ENCODE data around the gene TBC1D12.
"Not testable (repeated sequence)": the region's sequence is repeated elsewhere in the genome, so short reads cannot be mapped to it uniquely, and the experiment has no call there.

The TBC1D12 gene

DNA sequence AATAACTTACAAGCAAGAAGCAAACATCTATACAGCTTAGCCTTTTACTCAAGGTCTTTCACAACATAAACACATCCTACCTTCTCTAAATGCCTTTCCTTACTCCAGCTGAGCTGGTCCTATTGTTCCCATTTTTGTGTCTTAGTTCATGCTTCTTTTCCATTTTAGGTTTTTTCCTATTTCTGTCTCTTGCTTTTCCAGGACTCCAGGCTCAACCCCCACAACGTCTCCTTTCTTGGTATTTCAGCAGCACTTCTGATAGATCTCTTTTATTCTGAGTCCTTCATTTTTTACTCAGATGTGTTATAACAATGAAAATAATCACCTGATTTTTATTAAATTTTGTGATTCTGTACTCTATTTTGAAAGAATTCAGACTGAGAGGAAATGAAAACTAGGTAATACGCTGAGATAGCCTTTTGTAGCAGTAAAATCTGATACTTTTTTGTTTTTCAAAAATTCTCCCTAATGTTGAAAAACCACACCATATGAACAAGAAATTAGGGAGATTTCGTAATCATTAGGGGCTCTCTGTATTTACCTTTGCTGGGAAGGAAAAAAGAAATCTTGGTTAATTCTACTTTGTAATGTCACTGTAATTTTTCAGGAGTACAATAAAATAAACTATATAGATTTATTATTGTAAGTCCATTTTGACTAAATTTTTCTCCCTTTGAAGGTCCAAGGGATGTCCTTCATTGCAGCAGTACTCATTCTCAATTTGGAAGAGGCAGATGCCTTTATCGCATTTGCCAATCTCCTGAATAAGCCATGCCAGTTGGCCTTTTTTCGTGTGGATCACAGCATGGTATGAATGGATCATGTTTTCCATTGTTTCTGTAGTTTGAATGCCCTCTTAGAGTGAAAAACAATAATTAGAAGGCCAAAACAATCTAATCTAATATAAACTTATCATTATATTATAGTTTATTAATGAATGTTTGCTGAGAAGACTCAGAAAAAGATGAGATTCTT is 119.2 kb downstream of the TBC1D12 start:
- DNase-seq (no peak), ATAC-seq (no peak)
- H3K27me3 Mint-ChIP-seq = peaks cover 3% of the 10 kb centered on the region
- H3K4me3 Mint-ChIP-seq = no peak overlapping the region
- no peaks in the 10 kb centered on the region for H3K4me1 Mint-ChIP-seq
- H3K9me3 Mint-ChIP-seq = no peaks in the 10 kb centered on the region
- no peak overlapping the region for H3K27ac Mint-ChIP-seq
- H3K36me3 Mint-ChIP-seq (ENCODE audit: low read depth) = no peaks in the 10 kb centered on the region

GRCh38 chr10:94524146-94524545 is 121.8 kb downstream of the TBC1D12 start:
- Mint-ChIP-seq H3K27ac (no peak overlapping the region), H3K27me3 (peaks cover 9% of the 10 kb centered on the region)
- DNase-seq = no peak

DNA sequence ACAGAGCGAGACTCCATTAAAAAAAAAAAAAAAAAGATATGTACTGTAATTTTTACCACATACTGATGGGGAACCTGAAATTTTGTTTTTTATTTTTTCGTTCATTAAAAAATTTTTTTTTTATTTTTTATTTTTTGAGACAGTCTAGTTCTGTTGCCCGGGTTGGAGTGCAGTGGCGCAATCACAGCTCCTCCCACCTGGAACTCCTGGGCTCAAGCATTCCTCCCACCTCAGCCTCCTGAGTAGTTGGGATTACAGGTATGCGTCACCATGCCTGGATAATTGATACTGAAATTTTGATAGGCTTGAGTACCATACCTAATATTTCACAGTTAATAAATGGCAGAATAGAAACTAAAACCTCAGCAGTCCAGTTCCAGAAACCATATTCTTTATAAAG is 122.4 kb downstream of the TBC1D12 start:
- peaks cover 9% of the 10 kb centered on the region for H3K27me3 Mint-ChIP-seq

More at GRCh38 chr10:94524146-94524545, 121.8 kb downstream of the TBC1D12 start:
- Mint-ChIP-seq H3K4me3 (no peak overlapping the region), H3K4me1 (no peaks in the 10 kb centered on the region), H3K9me3 (no peaks in the 10 kb centered on the region), H3K36me3 (ENCODE audit: low read depth) (no peaks in the 10 kb centered on the region)
- ATAC-seq = no peak

DNA sequence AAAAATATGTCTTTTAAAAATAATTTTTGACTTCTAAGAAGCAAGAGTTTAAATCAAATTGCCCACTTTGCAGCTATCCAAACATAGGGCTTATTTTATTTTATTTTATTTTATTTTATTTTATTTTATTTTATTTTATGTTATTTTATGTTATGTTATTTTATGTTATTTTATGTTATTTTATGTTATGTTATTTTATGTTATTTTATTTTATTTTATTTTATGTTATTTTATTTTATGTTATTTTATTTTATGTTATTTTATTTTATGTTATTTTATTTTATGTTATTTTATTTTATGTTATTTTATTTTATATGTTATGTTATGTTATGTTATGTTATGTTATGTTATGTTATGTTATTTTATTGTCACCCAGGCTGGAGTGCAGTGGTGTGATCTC is 129.2 kb downstream of the TBC1D12 start:
- not testable (repeated sequence) for H3K4me3 Mint-ChIP-seq

More for the DNA sequence above, 122.4 kb downstream of the TBC1D12 start:
- Mint-ChIP-seq H3K9me3 (no peaks in the 10 kb centered on the region), H3K36me3 (ENCODE audit: low read depth) (no peaks in the 10 kb centered on the region), H3K4me3 (no peak overlapping the region), H3K27ac (no peak overlapping the region), H3K4me1 (no peaks in the 10 kb centered on the region)
- ATAC-seq (no peak), DNase-seq (no peak)

DNA sequence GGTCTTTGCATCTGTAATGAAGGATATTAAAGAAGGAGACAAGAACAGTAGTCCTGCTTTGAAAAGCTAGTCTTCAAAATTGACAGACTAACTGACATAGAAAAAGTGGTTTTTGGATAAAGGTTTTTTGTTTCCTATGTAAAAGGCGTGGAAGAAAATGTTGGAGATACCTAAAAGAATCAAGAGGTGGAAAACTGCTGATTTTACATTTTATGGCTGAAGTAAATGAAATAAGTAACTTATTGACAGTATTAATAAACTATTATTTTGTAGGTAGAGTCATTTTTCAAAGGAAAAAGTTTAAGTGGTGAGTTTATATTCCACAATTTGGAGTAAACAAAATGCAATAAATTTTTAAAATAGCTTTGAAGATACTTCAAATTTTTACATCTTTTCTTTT is 130.7 kb downstream of the TBC1D12 start:
- no peaks in the 10 kb centered on the region for H3K36me3 Mint-ChIP-seq (ENCODE audit: low read depth)
- H3K27ac Mint-ChIP-seq = no peak overlapping the region
- ATAC-seq (no peak), DNase-seq (no peak)
- H3K27me3 Mint-ChIP-seq = peaks cover 17% of the 10 kb centered on the region
- H3K4me3 Mint-ChIP-seq = no peak overlapping the region
- H3K4me1 Mint-ChIP-seq = no peaks in the 10 kb centered on the region
- no peaks in the 10 kb centered on the region for H3K9me3 Mint-ChIP-seq

More for the DNA sequence above, 129.2 kb downstream of the TBC1D12 start:
- not testable (repeated sequence) for ATAC-seq; H3K36me3 Mint-ChIP-seq (ENCODE audit: low read depth); H3K9me3 Mint-ChIP-seq; H3K4me1 Mint-ChIP-seq; H3K27ac Mint-ChIP-seq; DNase-seq
- H3K27me3 Mint-ChIP-seq = peaks cover 21% of the 10 kb centered on the region

- not testable (repeated sequence) for H3K27ac Mint-ChIP-seq, DNase-seq, H3K9me3 Mint-ChIP-seq, H3K4me3 Mint-ChIP-seq, ATAC-seq
- peaks cover 13% of the 10 kb centered on the region for H3K27me3 Mint-ChIP-seq
- peaks cover 23% of the 10 kb centered on the region for H3K4me1 Mint-ChIP-seq
- H3K36me3 Mint-ChIP-seq (ENCODE audit: low read depth) = peaks cover 16% of the 10 kb centered on the region
Measured at GRCh38 chr10:94542282-94542681, 139.9 kb downstream of the TBC1D12 start.

DNA sequence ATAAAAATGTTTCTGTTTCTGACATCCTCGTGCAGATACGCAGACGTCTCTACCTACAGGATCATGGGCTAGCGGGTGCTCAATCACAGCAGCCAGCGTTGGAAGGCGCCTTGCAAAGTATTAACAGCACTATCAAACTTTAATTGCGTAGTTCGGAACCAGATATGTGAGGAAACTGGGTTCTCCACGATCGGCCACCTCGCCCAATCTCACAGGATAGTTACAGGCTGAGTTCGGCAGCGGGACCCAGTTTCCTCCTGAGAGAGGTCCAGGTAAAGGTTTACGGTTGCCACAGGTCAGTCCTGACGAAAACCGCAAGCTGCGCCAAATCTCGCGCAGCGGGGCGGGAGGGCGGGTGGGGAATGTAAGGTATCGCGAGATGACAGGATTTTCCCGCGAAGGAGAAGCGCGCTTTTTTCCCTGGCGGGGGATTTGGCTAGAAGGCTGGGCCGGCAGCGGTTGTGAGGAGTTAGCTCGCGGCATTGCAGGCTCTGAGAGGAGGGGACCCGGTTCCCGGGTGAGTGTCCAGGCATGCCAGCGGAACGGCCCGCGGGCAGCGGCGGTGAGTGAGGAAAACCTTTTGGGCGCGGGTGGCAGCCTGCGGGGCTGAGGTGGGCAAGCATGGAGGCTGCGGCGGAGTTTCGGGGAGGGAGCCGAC is 143.2 kb downstream of the TBC1D12 start, which contains the start of gene HELLS:
Gene HELLS (plus strand): TSS at position 398 of the 658 bp plus-strand sequence. CDS start 134 bp downstream, at position 532.
- peaks cover 30% of the 10 kb centered on the region for H3K4me1 Mint-ChIP-seq
- H3K4me3 Mint-ChIP-seq = peak within 1 kb of the TSS; percentile 99
- H3K27me3 Mint-ChIP-seq = peaks cover 10% of the 10 kb centered on the region
- no peaks in the 10 kb centered on the region for H3K9me3 Mint-ChIP-seq
- peak within 1 kb of the TSS; percentile 94 for H3K27ac Mint-ChIP-seq
- ATAC-seq (peak; percentile 82), DNase-seq (peak; percentile 79)
- peaks cover 38% of the 10 kb centered on the region for H3K36me3 Mint-ChIP-seq (ENCODE audit: low read depth)

GRCh38 chr10:94546049-94546900 is 143.9 kb downstream of the TBC1D12 start:
- peak overlapping the region; percentile 94 for H3K27ac Mint-ChIP-seq
- peak overlapping the region; percentile 99 for H3K4me3 Mint-ChIP-seq
- DNase-seq (no peak), ATAC-seq (no peak)
- peaks cover 9% of the 10 kb centered on the region for H3K27me3 Mint-ChIP-seq
- no peaks in the 10 kb centered on the region for H3K9me3 Mint-ChIP-seq
- H3K36me3 Mint-ChIP-seq (ENCODE audit: low read depth) = peaks cover 41% of the 10 kb centered on the region
- peaks cover 30% of the 10 kb centered on the region for H3K4me1 Mint-ChIP-seq

DNA sequence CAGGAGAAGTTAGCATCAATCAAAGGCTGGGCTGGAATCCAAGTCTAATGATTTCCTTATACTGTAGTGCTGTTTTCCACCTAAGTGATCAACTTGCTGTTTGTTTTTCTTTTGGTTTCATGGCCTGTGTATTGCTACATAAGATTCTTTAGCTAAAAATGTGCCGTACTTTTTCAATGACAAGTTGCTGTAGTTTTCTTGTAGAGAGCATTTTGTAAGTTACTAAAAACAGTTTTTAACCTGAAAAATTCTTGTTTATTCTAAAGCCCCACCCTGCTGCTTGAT is 144.5 kb downstream of the TBC1D12 start:
- Mint-ChIP-seq H3K36me3 (ENCODE audit: low read depth) (peaks cover 44% of the 10 kb centered on the region), H3K27ac (no peak overlapping the region), H3K4me3 (peak overlapping the region; percentile 99), H3K4me1 (peaks cover 29% of the 10 kb centered on the region), H3K27me3 (peaks cover 5% of the 10 kb centered on the region), H3K9me3 (no peaks in the 10 kb centered on the region)
- no peak for ATAC-seq
- no peak for DNase-seq

- peaks cover 27% of the 10 kb centered on the region for H3K4me1 Mint-ChIP-seq
- DNase-seq (no peak), ATAC-seq (no peak)
- peaks cover 2% of the 10 kb centered on the region for H3K27me3 Mint-ChIP-seq
- H3K36me3 Mint-ChIP-seq (ENCODE audit: low read depth) = peaks cover 60% of the 10 kb centered on the region
- H3K9me3 Mint-ChIP-seq = no peaks in the 10 kb centered on the region
- no peak overlapping the region for H3K4me3 Mint-ChIP-seq
- H3K27ac Mint-ChIP-seq = no peak overlapping the region
Measured at GRCh38 chr10:94549221-94549620, 146.9 kb downstream of the TBC1D12 start.

GRCh38 chr10:94567714-94568307 is 165.5 kb downstream of the TBC1D12 start:
- H3K4me1 Mint-ChIP-seq, H3K27me3 Mint-ChIP-seq, DNase-seq, H3K4me3 Mint-ChIP-seq, H3K9me3 Mint-ChIP-seq, ATAC-seq, H3K27ac Mint-ChIP-seq: not testable (repeated sequence)
- H3K36me3 Mint-ChIP-seq (ENCODE audit: low read depth) = peaks cover 67% of the 10 kb centered on the region

GRCh38 chr10:94571081-94571480 is 168.7 kb downstream of the TBC1D12 start:
- Mint-ChIP-seq H3K27me3 (no peaks in the 10 kb centered on the region), H3K36me3 (ENCODE audit: low read depth) (peaks cover 73% of the 10 kb centered on the region), H3K4me3 (no peak overlapping the region)

DNA sequence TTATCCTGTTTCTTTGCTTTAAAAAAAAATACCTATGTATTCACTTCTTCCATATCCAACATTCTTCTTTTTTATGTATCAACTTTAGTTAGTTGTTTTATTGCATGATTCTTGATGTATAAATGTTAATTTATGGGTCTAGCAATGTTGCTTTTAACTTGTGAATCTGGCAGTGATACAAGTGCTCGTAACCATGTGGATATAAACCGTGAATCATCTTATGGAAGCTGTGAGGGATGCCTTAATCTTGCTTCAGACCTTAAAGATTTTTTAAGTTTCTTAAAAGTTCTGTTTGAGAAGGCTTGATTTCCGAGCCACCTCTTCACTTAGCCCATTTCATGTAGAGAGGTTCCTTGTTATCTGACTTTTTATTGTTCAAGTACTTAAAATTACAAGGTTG is 169.2 kb downstream of the TBC1D12 start:
- DNase-seq (no peak), ATAC-seq (no peak)
- peaks cover 72% of the 10 kb centered on the region for H3K36me3 Mint-ChIP-seq (ENCODE audit: low read depth)
- H3K27me3 Mint-ChIP-seq = no peaks in the 10 kb centered on the region
- H3K4me1 Mint-ChIP-seq = no peaks in the 10 kb centered on the region
- H3K4me3 Mint-ChIP-seq = no peak overlapping the region
- no peak overlapping the region for H3K27ac Mint-ChIP-seq
- no peaks in the 10 kb centered on the region for H3K9me3 Mint-ChIP-seq

More at GRCh38 chr10:94571081-94571480, 168.7 kb downstream of the TBC1D12 start:
- Mint-ChIP-seq H3K4me1 (no peaks in the 10 kb centered on the region), H3K27ac (no peak overlapping the region), H3K9me3 (no peaks in the 10 kb centered on the region)
- ATAC-seq (no peak), DNase-seq (no peak)

DNA sequence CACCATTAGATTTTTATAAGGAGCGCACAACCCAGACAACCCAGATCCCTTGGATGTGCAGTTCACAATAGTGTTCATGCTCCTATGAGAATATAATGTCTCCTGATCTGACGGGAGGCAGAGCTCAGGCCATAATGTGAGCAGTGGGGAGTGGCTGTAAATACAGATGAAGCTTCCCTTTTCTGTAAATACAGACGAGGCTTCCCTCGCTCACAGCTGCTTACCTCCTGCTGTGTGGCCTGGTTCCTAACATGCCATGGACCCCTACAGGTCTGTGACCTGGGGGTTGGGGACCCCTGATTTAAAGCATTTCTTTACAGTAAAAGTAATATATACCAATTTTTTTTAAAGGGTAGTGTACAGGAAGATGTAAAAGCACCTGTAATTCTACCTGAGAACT is 176.4 kb downstream of the TBC1D12 start:
- Mint-ChIP-seq H3K36me3 (ENCODE audit: low read depth) (peaks cover 56% of the 10 kb centered on the region), H3K27me3 (no peaks in the 10 kb centered on the region), H3K9me3 (no peaks in the 10 kb centered on the region), H3K4me3 (no peak overlapping the region), H3K4me1 (no peaks in the 10 kb centered on the region), H3K27ac (no peak overlapping the region)
- ATAC-seq = no peak
- no peak for DNase-seq

All from activated naive CD8-positive, alpha-beta T cell treated with anti-CD3 and anti-CD28 coated beads, Interleukin-2, amount 50 U/mL, for 24 hours (primary cell).